ENCODE data around the gene GEMIN5. TPM values are rescaled to one million over a fixed set of nuclear protein-coding genes. Genes with fewer than 3 reads are reported as not detected.

Gene GEMIN5
- total RNA-seq, 1 experiment from 2014 or later: 35.8 TPM

GRCh38 chr5:154986151-154986550, 48.1 kb upstream of the GEMIN5 start:
- no peak overlapping the region for H3K18ac ChIP-seq (ENCODE audit: insufficient read length, low read depth, low read length)
- no peaks in the 10 kb centered on the region for H3K27me3 Mint-ChIP-seq (ENCODE audit: low read depth)
- no peak overlapping the region for H2AFZ ChIP-seq (ENCODE audit: low read length)
- no peaks in the 10 kb centered on the region for H3K79me1 ChIP-seq (ENCODE audit: insufficient read depth, low read depth, low read length, poor library complexity, severe bottlenecking)
- peaks cover 3 to 10% of the 10 kb centered on the region in 2 experiments for H3K9me3 Mint-ChIP-seq
- H3K4me3 Mint-ChIP-seq: no peak overlapping the region
- no peak overlapping the region for H3K56ac ChIP-seq (ENCODE audit: insufficient read length, low read depth, low read length)
- H3K4me1 ChIP-seq (ENCODE audit: insufficient read depth, low read length): no peaks in the 10 kb centered on the region
- H3K4ac ChIP-seq (ENCODE audit: low read depth, low read length): no peak overlapping the region
- no peak overlapping the region for H3K4me2 ChIP-seq (ENCODE audit: insufficient read depth, insufficient read length, low read length)
- no peak overlapping the region for H3K27ac Mint-ChIP-seq
- no peak overlapping the region for H3K9ac ChIP-seq (ENCODE audit: extremely low read depth, insufficient read length, low read length)
- peaks cover 0 to 5% of the 10 kb centered on the region in 2 experiments; a peak in 2 of 4 replicates for H3K4me1 Mint-ChIP-seq
- H3K27ac ChIP-seq (ENCODE audit: insufficient read length, low read depth, low read length): no peak overlapping the region
- no peaks in the 10 kb centered on the region for H4K20me1 ChIP-seq (ENCODE audit: control insufficient read depth, insufficient read depth, insufficient read length)
- no peak overlapping the region for H2BK5ac ChIP-seq (ENCODE audit: insufficient read length, low read length)
- H2BK12ac ChIP-seq (ENCODE audit: insufficient read length, low read depth, low read length): no peak overlapping the region
- no peaks in the 10 kb centered on the region for H3K79me2 ChIP-seq (ENCODE audit: insufficient read depth, low read length)
- no peak overlapping the region for H3K23ac ChIP-seq (ENCODE audit: insufficient read length, low read depth, low read length)
- H3K23me2 ChIP-seq (ENCODE audit: insufficient read length, low read depth, low read length, poor library complexity, severe bottlenecking): no peaks in the 10 kb centered on the region
- no peak overlapping the region for H3T11ph ChIP-seq (ENCODE audit: low read length)
- no peak overlapping the region for H2BK120ac ChIP-seq (ENCODE audit: low read depth, low read length, poor library complexity, severe bottlenecking)
- H2BK15ac ChIP-seq (ENCODE audit: low read depth, low read length): no peak overlapping the region
- no peak overlapping the region for H4K8ac ChIP-seq (replicated peaks; ENCODE audit: insufficient read length, low read depth, low read length)
- no CpG with 5 or more reads among the region's 4 CpGs for WGBS (ENCODE audit: extremely low coverage, insufficient read length, low lambda C conversion rate)
- H4K91ac ChIP-seq (ENCODE audit: insufficient read length, low read depth, low read length): no peak overlapping the region
- no peak overlapping the region for H3K14ac ChIP-seq (ENCODE audit: insufficient read depth, low read length)
- no peak overlapping the region for H2AK5ac ChIP-seq (ENCODE audit: insufficient read length, low read length)
- H3K27me3 ChIP-seq (ENCODE audit: insufficient read depth, low read length): no peaks in the 10 kb centered on the region
- H2BK20ac ChIP-seq (ENCODE audit: low read depth, low read length, poor library complexity, severe bottlenecking): no peak overlapping the region
- no peaks in the 10 kb centered on the region for H3K9me3 ChIP-seq (ENCODE audit: control insufficient read depth, low read depth, low read length)
- DNase-seq: no peak
- TF ChIP-seq CTCF (conservative IDR thresholded peaks at IDR 0.05): no peak
- no peak overlapping the region for H4K5ac ChIP-seq (ENCODE audit: insufficient read length, low read depth, low read length)
- H3K36me3 Mint-ChIP-seq (ENCODE audit: insufficient read depth in 1 of 3, low read depth in 3 of 3): peaks cover 0 to 7% (median 2%) of the 10 kb centered on the region in 3 experiments; a peak in 3 of 7 replicates
